Body of pancreas (tissue), 4 donors: ENCODE results near the gene KRTCAP2. TPM values are rescaled to one million over a fixed set of nuclear protein-coding genes. Genes with fewer than 3 reads are reported as not detected.

Experiments used
- ATAC-seq: fragments of 150-250 bp; one replicate; pipeline ENCODE4 v1.9.1; 2016
- DNase-seq, 4 donors: peaks; one replicate each; pipeline ENCODE4 v3.0.0-alpha.2; 2019
- H3K27ac ChIP-seq, 4 donors: fragments of 200-600 bp; sonication (generic); 1 replicate in 3 of 4; 2 replicates in 1 of 4; pipeline versions ENCODE4 v1.5.1 to v1.6.1; 2016 to 2019; ENCODE audit warnings: mild to moderate bottlenecking in 1 of 4, mixed read lengths in 1 of 4, moderate library complexity in 1 of 4
- H3K27me3 ChIP-seq, 2 donors: fragments of 200-600 bp; sonication (generic); one replicate each; pipeline ENCODE4 v1.6.0; 2016; ENCODE audit warnings: mild to moderate bottlenecking in 1 of 2
- H3K36me3 ChIP-seq, 2 donors: fragments of 200-600 bp; sonication (generic); replicated peaks in 1 of 2; 2 replicates each; pipeline ENCODE4 v1.5.1; 2016; ENCODE audit warnings: low read depth in 2 of 2; ENCODE audit not compliant: insufficient read depth in 1 of 2
- H3K4me1 ChIP-seq: fragments of 200-600 bp; sonication (generic); one replicate; pipeline ENCODE4 v1.6.0; 2016
- H3K4me3 ChIP-seq, 2 donors: fragments of 200-600 bp; sonication (generic); 1 replicate in 1 of 2; 2 replicates in 1 of 2; pipeline ENCODE4 v1.5.1; 2016 to 2019
- H3K9me3 ChIP-seq, 3 donors: fragments of 200-600 bp; sonication (generic); 1 replicate in 2 of 3; 2 replicates in 1 of 3; pipeline ENCODE4 v1.5.1; 2016
- CTCF ChIP-seq, 7 experiments: fragments of 450-650 bp in 4 of 7; fragments of 200-600 bp in 3 of 7; sonication (generic) in 3 of 7; IDR thresholded peaks; one replicate each; pipeline ENCODE4 v1.5.1; 2016 to 2019; ENCODE audit warnings: antibody characterized with exemption in 7 of 7
- POLR2A ChIP-seq, 3 donors: fragments of 450-650 bp; IDR thresholded peaks; one replicate each; pipeline ENCODE4 v1.6.1; 2016; ENCODE audit warnings: antibody characterized with exemption in 3 of 3, mild to moderate bottlenecking in 2 of 3
- WGBS, 2 donors: methylation state at CpG; one replicate each; pipeline ENCODE4 v1.1.5; 2017; 5-methylcytosine and 5-hydroxymethylcytosine counted together
- intact Hi-C: fragments of 100-400 bp; cut with DNase I; formaldehyde crosslinking; loops from one replicate; pipeline ENCODE4 v1.15.1; 2023
- total RNA-seq, 2 donors: library from RNA; depleted of rRNA; stranded (reverse); fragments of >200 nt; gene quantifications; one replicate each; pipeline ENCODE4 v1.1.0, GENCODE V29; 2016

KRTCAP2 gene
- total RNA-seq, 2 donors from 2014 or later = 46.4 to 71.5 TPM

DNA sequence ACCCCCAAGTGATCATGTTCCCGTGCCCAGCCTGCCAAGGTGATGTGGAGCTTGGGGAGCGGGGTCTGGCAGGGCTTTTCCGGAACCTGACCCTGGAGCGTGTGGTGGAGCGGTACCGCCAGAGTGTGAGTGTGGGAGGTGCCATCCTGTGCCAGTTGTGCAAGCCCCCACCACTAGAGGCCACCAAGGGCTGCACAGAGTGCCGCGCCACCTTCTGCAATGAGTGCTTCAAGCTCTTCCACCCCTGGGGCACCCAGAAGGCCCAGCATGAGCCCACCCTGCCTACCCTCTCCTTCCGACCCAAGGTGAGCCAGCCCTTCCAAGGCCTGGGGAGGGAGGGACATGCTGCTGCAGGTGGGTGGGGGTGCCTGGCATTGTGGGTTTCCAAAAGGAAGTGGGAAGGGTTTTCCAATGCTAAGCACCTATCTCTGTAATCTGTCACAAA, 2.8 kb upstream of the KRTCAP2 start:
- H3K36me3 ChIP-seq = no peaks in the 10 kb centered on the region
- H3K27ac ChIP-seq = no peak overlapping the region
- H3K4me3 ChIP-seq = no peak overlapping the region
- intact Hi-C loops = loop anchor here (10.0 kb wide), 1 partner anchor 49 kb away; no protein-coding TSS in a partner anchor
- no peaks in the 10 kb centered on the region for H3K9me3 ChIP-seq
- WGBS, 2 donors = 53 to 55% methylated on average over 8 to 9 of the region's 9 CpGs
- TF ChIP-seq POLR2A (IDR thresholded peaks at IDR 0.05) = no peak
- TF ChIP-seq CTCF (IDR thresholded peaks at IDR 0.05) = peak in 1 of 7 experiments; percentile 12
- DNase-seq = peak; percentile 25 to 49 (median 36)
- no peak for ATAC-seq
- H3K27me3 ChIP-seq = no peaks in the 10 kb centered on the region
- H3K4me1 ChIP-seq = peaks cover 19% of the 10 kb centered on the region

DNA sequence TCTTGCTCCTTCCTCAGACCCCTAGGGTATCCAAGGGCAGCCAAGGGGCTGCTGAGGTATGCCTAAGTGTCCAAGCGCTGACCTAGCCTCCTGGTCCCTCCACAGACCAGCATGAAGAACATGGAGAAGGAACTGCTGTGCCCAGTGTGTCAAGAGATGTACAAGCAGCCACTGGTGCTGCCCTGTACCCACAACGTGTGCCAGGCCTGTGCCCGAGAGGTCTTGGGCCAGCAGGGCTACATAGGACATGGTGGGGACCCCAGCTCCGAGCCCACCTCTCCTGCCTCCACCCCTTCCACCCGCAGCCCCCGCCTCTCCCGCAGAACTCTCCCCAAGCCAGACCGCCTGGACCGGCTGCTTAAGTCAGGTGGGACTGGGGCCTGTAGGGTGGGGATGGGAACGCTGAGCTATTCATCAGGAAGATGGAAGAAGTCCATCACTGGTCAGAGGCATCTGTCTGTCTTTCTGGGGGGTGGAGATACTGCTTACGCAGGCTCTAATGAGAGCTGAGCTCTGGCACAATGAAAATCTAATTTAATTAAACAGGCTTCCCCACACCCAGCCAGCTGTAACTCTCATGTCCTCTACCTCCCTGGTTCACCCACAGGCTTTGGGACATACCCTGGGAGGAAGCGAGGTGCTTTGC, 2.3 kb upstream of the KRTCAP2 start:
- no peak for TF ChIP-seq CTCF (IDR thresholded peaks at IDR 0.05)
- TF ChIP-seq POLR2A (IDR thresholded peaks at IDR 0.05) = no peak
- DNase-seq = peak in 1 of 4 donors; percentile 12
- Histone ChIP-seq H3K4me1 (peaks cover 19% of the 10 kb centered on the region), H3K4me3 (no peak overlapping the region), H3K27ac (no peak overlapping the region), H3K36me3 (peaks cover 0 to under 1% of the 10 kb centered on the region in 2 donors), H3K9me3 (no peaks in the 10 kb centered on the region), H3K27me3 (no peaks in the 10 kb centered on the region)
- WGBS, 2 donors = 78 to 80% methylated on average over 12 of the region's 12 CpGs
- ATAC-seq = no peak
- intact Hi-C loops = loop anchor here (10.0 kb wide), 1 partner anchor 49 kb away; no protein-coding TSS in a partner anchor

- ATAC-seq (no peak), DNase-seq (peak in 2 of 4 donors; percentile 18 to 21)
- H3K27ac ChIP-seq = no peak overlapping the region
- H3K9me3 ChIP-seq = no peaks in the 10 kb centered on the region
- H3K4me3 ChIP-seq = no peak overlapping the region
- WGBS, 2 donors = 12 to 22% methylated on average over 32 to 34 of the region's 35 CpGs
- peaks cover 19% of the 10 kb centered on the region for H3K4me1 ChIP-seq
- H3K27me3 ChIP-seq = no peaks in the 10 kb centered on the region
- H3K36me3 ChIP-seq = peaks cover 0 to 4% of the 10 kb centered on the region in 2 donors
- TF ChIP-seq CTCF (IDR thresholded peaks at IDR 0.05) (no peak), POLR2A (IDR thresholded peaks at IDR 0.05) (no peak)
- intact Hi-C loops = loop anchor here (10.0 kb wide), 1 partner anchor 50 kb away; no protein-coding TSS in a partner anchor
These were observed 1.5 kb upstream of the KRTCAP2 start for GRCh38 chr1:155174324-155175280.

- Histone ChIP-seq H3K27ac (peak within 1 kb of the TSS; percentile 67 to 85 (median 78)), H3K36me3 (peaks cover 0 to 7% of the 10 kb centered on the region in 2 donors), H3K4me3 (peak within 1 kb of the TSS; percentile 35 to 84), H3K4me1 (peaks cover 19% of the 10 kb centered on the region), H3K27me3 (no peaks in the 10 kb centered on the region), H3K9me3 (no peaks in the 10 kb centered on the region)
- peak in 2 of 4 donors; percentile 11 to 32 for DNase-seq
- intact Hi-C loops = loop anchor here (10.0 kb wide), 1 partner anchor 51 kb away; no protein-coding TSS in a partner anchor
- TF ChIP-seq CTCF (IDR thresholded peaks at IDR 0.05) (no peak), POLR2A (IDR thresholded peaks at IDR 0.05) (no peak)
- ATAC-seq = no peak
- 4 to 5% methylated on average over 32 to 38 of the region's 38 CpGs for WGBS, 2 donors
These were observed 597 bp upstream of the KRTCAP2 start, which contains the start of gene TRIM46 for GRCh38 chr1:155173478-155174323. Gene TRIM46 (plus strand): TSS chr1:155173849. CDS start chr1:155173967, 118 bp downstream.
